ENCODE data around the gene SIN3A. TPM values are rescaled to one million over a fixed set of nuclear protein-coding genes. Genes with fewer than 3 reads are reported as not detected.

The SIN3A gene
- total and polyA plus RNA-seq, 9 of the 15 experiments (the other 6 are each of a cell fraction or from before 2014, with no cell fraction given) = 11.1 to 70.3 (median 25.3) TPM

- H3K9me1 ChIP-seq (ENCODE audit: control insufficient read depth, insufficient read depth, low read length) = peaks cover 3% of the 10 kb centered on the region
- H3K4me3 ChIP-seq = no peak overlapping the region
- no peak overlapping the region for H2AFZ ChIP-seq (ENCODE audit: low read depth, low read length)
- TF ChIP-seq POLR2G (IDR thresholded peaks at IDR 0.05; ENCODE audit: low read depth, low read length) (peak; percentile 29; the same call in 1 of the 2 replicates), KDM5B (IDR thresholded peaks at IDR 0.05; ENCODE audit: insufficient replicate concordance, low read depth, low read length) (no peak)
- WGBS (ENCODE audit: insufficient coverage, low coverage, missing lambda C conversion rate) = 93% methylated on average over 15 of the region's 15 CpGs
- H3K9me3 ChIP-seq (replicated peaks; ENCODE audit: control insufficient read depth, insufficient read depth, low read depth, low read length) = no peaks in the 10 kb centered on the region
- ATAC-seq (no peak), FAIRE-seq (no peak), DNase-seq (ENCODE audit: extremely low read depth in 1 of 4, low spot score in 3 of 4) (no peak)
- H3K36me3 ChIP-seq (ENCODE audit: control insufficient read depth, insufficient read depth, low read length) = peaks cover 80% of the 10 kb centered on the region; the same call in 2 of the 3 replicates
- BruUV-seq (replicated peaks) = no TSS peak
- H3K4me2 ChIP-seq (ENCODE audit: insufficient read depth, low read length) = no peak overlapping the region
- peak overlapping the region in 1 of 2 experiments; percentile 35; a peak in 1 of 4 replicates for H3K9ac ChIP-seq (ENCODE audit: insufficient read depth in 1 of 2, low read depth in 2 of 2, low read length in 2 of 2)
- no peak overlapping the region for H3K27ac ChIP-seq (ENCODE audit: extremely low read depth, low read depth, low read length)
- intact Hi-C loops (cut with micrococcal nuclease) (no loop called here), in situ Hi-C loops (cut with MboI) (no loop called here)
- no peaks in the 10 kb centered on the region for H3K79me2 ChIP-seq (ENCODE audit: control insufficient read depth, insufficient read depth, low read length)
- ChIA-PET CTCF (ENCODE audit: low intra/inter-chr PET ratio) (no interaction called here), POLR2A (interaction anchor here (0.6 to 1.5 kb wide), 5 partner anchors 9 to 280 kb away, joined by 3 to 5 read pairs (median 4); partner anchors contain the start of genes IMP3 and MAN2C1)
- H4K20me1 ChIP-seq (replicated peaks; ENCODE audit: control insufficient read depth, insufficient read depth, low read length) = no peaks in the 10 kb centered on the region
- H3K27me3 ChIP-seq (ENCODE audit: control insufficient read depth in 2 of 2, insufficient read depth in 2 of 2, low read length in 2 of 2) = no peaks in the 10 kb centered on the region; a peak in 1 of 5 replicates
- H3K4me1 ChIP-seq (replicated peaks in 1 of 2; ENCODE audit: control insufficient read depth in 2 of 2, insufficient read depth in 2 of 2, low read length in 2 of 2) = peaks cover 0 to 11% of the 10 kb centered on the region in 2 experiments; a peak in 1 of 5 replicates
These were observed 91.8 kb downstream of the SIN3A start for GRCh38 chr15:75359537-75360250.

Measured in K562 (cell line).